ENCODE results near the gene KIF5B.
"Not testable (repeated sequence)": the region's sequence is repeated elsewhere in the genome, so short reads cannot be mapped to it uniquely, and the experiment has no call there.

KIF5B gene

GRCh38 chr10:31978156-31978483, 78.1 kb downstream of the KIF5B start:
- no peak overlapping the region for H3K4me3 ChIP-seq (ENCODE audit: low read length)
- TF ChIP-seq CTCF (conservative IDR thresholded peaks at IDR 0.05; ENCODE audit: low read length): no peak
- no peak for DNase-seq (ENCODE audit: low read depth)

GRCh38 chr10:31977440-31978155, 78.6 kb downstream of the KIF5B start:
- DNase-seq (ENCODE audit: low read depth): peak; percentile 79
- H3K4me3 ChIP-seq (ENCODE audit: low read length): no peak overlapping the region
- no peak for TF ChIP-seq CTCF (conservative IDR thresholded peaks at IDR 0.05; ENCODE audit: low read length)

DNA sequence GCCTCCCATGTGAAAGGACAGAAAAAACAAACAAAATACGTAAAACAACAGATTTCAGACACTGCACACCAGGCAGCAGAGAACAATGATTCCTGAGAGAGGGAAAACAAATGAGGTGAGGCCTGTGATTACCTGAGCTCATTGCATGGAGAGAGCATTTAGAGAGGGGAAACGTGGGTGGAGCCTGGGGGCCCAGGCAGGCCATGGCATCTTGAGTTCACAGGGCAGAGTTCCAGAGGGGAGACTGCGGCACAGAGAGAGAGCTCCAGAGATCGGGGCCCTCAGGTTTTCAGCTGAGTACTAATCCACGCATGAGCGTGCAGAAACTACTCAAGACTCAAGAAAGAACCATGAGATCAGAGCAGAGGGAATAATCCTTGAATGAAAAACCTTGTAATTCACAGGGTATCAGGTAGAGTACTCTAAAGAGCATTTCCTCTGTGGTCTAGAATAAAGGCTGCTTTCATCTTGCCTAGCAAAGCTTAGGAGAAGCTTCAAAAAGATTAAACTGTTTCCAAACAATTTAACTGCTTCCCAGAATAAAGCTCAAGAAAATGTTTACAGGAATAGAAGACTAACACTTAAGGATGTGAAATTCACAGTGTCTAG, 81.0 kb downstream of the KIF5B start:
- DNase-seq (ENCODE audit: low read depth): no peak
- TF ChIP-seq CTCF (conservative IDR thresholded peaks at IDR 0.05; ENCODE audit: low read length): no peak
- H3K4me3 ChIP-seq (ENCODE audit: low read length): no peak overlapping the region

- no peak for DNase-seq (ENCODE audit: low read depth)
Observed at GRCh38 chr10:31974434-31975124, 81.6 kb downstream of the KIF5B start.

DNA sequence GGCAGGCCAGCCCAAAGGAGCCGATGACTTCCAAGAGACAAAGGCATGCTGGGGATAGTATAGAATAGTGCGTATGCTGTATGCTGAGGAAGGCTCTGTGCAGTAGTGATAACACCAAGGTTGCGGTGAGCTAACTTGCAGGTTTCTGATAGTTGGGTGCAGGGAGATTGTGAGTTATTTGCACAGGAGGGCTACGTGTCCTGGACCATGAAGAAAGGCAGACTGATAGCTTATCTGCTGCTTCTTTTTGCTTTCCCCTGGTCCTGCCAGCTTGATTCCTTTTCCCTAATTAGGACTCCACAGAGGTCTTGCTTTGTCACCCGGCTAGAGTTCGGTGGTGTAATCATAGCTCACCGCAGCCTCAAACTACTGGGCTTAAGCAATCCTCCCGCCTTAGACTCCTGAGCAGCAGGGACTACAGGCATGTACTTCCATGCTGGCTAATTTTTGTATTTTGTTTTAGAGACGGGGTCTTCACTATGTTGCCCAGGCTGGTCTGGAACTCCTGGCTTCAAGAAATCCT, 83.6 kb downstream of the KIF5B start:
- no peak for DNase-seq (ENCODE audit: low read depth)
- no peak for TF ChIP-seq CTCF (conservative IDR thresholded peaks at IDR 0.05; ENCODE audit: low read length)
- H3K4me3 ChIP-seq (ENCODE audit: low read length): no peak overlapping the region

More at GRCh38 chr10:31974434-31975124, 81.6 kb downstream of the KIF5B start:
- TF ChIP-seq CTCF (conservative IDR thresholded peaks at IDR 0.05; ENCODE audit: low read length): no peak
- H3K4me3 ChIP-seq (ENCODE audit: low read length): no peak overlapping the region

GRCh38 chr10:31969847-31970246, 86.4 kb downstream of the KIF5B start:
- DNase-seq (ENCODE audit: low read depth); H3K4me3 ChIP-seq (ENCODE audit: low read length): not testable (repeated sequence)

DNA sequence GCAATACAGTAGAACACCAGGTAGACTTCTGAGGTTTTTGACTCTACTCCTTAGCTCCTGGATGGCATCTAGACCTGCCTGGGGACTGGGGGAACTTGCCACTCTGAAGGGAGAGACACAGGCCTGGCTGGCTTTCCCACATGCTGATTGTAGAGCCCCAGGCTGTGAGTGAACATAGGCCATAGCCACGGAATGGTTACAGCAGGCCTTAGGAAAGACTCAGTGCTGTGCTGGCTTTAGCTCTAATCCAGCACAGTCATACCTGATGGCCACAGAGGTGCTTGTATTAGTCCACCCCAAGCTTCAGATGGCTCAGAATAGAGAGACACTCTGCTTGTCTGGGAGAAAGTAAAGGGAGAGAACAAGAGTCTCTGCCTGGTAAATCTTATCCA, 92.6 kb downstream of the KIF5B start:
- no peak overlapping the region for H3K4me3 ChIP-seq (ENCODE audit: low read length)
- DNase-seq (ENCODE audit: low read depth): no peak
- TF ChIP-seq CTCF (conservative IDR thresholded peaks at IDR 0.05; ENCODE audit: low read length): no peak
